WTC11 (cell line): ENCODE results near the gene GIMAP8.

Experiments
- ATF2 ChIP-seq: sonication (generic); formaldehyde crosslinking; IDR thresholded peaks from 2 replicates; pipeline ENCODE4 v1.8.1; 2022; ENCODE audit warnings: low read depth, missing genetic modification reagents, borderline replicate concordance
- KAT7 ChIP-seq: sonication (generic); formaldehyde crosslinking; IDR thresholded peaks from 2 replicates; pipeline ENCODE4 v1.8.1; 2023; ENCODE audit warnings: missing genetic modification reagents, mild to moderate bottlenecking, borderline replicate concordance
- NR3C1 ChIP-seq: sonication (generic); formaldehyde crosslinking; conservative IDR thresholded peaks from 2 replicates; pipeline ENCODE4 v1.8.1; 2023; ENCODE audit warnings: low read depth, mild to moderate bottlenecking, missing genetic modification reagents
- TF ChIP-seq, protein P1 (sequence below): fragments of 200-600 bp; IDR thresholded peaks from 2 replicates; pipeline ENCODE4 v1.8.0; 2022; ENCODE audit warnings: antibody characterized with exemption
- TF ChIP-seq, protein P2 (sequence below): sonication (generic); formaldehyde crosslinking; conservative IDR thresholded peaks from 2 replicates; pipeline ENCODE4 v1.8.1; 2022; ENCODE audit warnings: mild to moderate bottlenecking, missing genetic modification reagents
- TF ChIP-seq, protein P3 (sequence below): sonication (generic); formaldehyde crosslinking; IDR thresholded peaks from 2 replicates; pipeline ENCODE4 v1.8.0; 2022; ENCODE audit warnings: mild to moderate bottlenecking, missing genetic modification reagents

DNA sequence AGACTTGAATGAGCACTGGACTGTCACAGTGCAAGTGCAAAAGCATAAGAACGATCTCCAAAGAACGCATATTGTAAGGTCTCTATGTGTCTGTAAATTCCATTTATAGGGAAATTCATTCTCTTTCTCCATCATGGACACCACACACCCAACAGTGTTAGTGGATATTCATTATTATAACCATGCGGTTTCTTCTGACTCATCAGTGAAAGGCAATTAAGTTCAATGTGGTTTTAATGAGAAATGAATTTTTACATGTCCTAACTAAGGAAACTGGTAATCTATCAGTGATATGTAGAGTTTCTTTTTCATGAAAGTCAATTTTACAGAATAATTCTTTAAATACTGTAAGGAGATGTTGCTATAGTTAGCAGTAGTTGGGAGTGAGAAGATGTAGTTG, 25.9 kb downstream of the GIMAP8 start:
- TF ChIP-seq, protein P1, sequence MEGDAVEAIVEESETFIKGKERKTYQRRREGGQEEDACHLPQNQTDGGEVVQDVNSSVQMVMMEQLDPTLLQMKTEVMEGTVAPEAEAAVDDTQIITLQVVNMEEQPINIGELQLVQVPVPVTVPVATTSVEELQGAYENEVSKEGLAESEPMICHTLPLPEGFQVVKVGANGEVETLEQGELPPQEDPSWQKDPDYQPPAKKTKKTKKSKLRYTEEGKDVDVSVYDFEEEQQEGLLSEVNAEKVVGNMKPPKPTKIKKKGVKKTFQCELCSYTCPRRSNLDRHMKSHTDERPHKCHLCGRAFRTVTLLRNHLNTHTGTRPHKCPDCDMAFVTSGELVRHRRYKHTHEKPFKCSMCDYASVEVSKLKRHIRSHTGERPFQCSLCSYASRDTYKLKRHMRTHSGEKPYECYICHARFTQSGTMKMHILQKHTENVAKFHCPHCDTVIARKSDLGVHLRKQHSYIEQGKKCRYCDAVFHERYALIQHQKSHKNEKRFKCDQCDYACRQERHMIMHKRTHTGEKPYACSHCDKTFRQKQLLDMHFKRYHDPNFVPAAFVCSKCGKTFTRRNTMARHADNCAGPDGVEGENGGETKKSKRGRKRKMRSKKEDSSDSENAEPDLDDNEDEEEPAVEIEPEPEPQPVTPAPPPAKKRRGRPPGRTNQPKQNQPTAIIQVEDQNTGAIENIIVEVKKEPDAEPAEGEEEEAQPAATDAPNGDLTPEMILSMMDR = no peak
- TF ChIP-seq, protein P2, sequence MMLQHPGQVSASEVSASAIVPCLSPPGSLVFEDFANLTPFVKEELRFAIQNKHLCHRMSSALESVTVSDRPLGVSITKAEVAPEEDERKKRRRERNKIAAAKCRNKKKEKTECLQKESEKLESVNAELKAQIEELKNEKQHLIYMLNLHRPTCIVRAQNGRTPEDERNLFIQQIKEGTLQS = no peak
- TF ChIP-seq NR3C1 (CRISPR knock-in tag) (no peak), KAT7 (CRISPR knock-in tag) (no peak), ATF2 (CRISPR knock-in tag) (no peak)
- TF ChIP-seq, protein P3, sequence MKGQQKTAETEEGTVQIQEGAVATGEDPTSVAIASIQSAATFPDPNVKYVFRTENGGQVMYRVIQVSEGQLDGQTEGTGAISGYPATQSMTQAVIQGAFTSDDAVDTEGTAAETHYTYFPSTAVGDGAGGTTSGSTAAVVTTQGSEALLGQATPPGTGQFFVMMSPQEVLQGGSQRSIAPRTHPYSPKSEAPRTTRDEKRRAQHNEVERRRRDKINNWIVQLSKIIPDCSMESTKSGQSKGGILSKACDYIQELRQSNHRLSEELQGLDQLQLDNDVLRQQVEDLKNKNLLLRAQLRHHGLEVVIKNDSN = no peak
